Liver (tissue), 9 donors: ENCODE measurements around the gene OTUD3. TPM values are rescaled to one million over a fixed set of nuclear protein-coding genes. Genes with fewer than 3 reads are reported as not detected.

Source experiments
- DNase-seq: peaks from one replicate; pipeline ENCODE4 v3.0.0-alpha.2; 2017; ENCODE audit warnings: low spot score
- H3K27ac ChIP-seq, 2 donors: one replicate each; pipeline ENCODE4 v1.7.0; 2013; ENCODE audit warnings: inconsistent platforms in 2 of 2, low read length in 2 of 2, control low read depth in 1 of 2, low read depth in 1 of 2, mild to moderate bottlenecking in 1 of 2
- H3K27me3 ChIP-seq, 4 donors: one replicate each; pipeline versions ENCODE4 v1.6.1 to v1.7.0; 2013; ENCODE audit warnings: low read length in 3 of 4, inconsistent platforms in 1 of 4, mild to moderate bottlenecking in 1 of 4, moderate library complexity in 1 of 4; ENCODE audit not compliant: control insufficient read depth in 4 of 4, insufficient read depth in 4 of 4
- H3K36me3 ChIP-seq, 4 donors: one replicate each; pipeline versions ENCODE4 v1.6.1 to v1.7.0; 2013; ENCODE audit warnings: low read length in 3 of 4, mild to moderate bottlenecking in 3 of 4, low read depth in 1 of 4, moderate library complexity in 1 of 4; ENCODE audit not compliant: control insufficient read depth in 4 of 4, insufficient read depth in 3 of 4
- H3K4me1 ChIP-seq, 4 donors: one replicate each; pipeline versions ENCODE4 v1.6.1 to v1.7.0; 2013; ENCODE audit warnings: low read length in 3 of 4, mild to moderate bottlenecking in 3 of 4, moderate library complexity in 1 of 4; ENCODE audit not compliant: control insufficient read depth in 4 of 4, insufficient read depth in 4 of 4
- H3K4me3 ChIP-seq, 3 donors: one replicate each; pipeline versions ENCODE4 v1.6.1 to v1.7.0; 2013; ENCODE audit warnings: low read length in 3 of 3, control low read depth in 1 of 3, low read depth in 1 of 3, mild to moderate bottlenecking in 1 of 3
- H3K9ac ChIP-seq, 2 donors: one replicate each; pipeline ENCODE4 v1.7.0; 2013; ENCODE audit warnings: low read length in 2 of 2, mild to moderate bottlenecking in 2 of 2, moderate library complexity in 2 of 2, control low read depth in 1 of 2, low read depth in 1 of 2
- H3K9me3 ChIP-seq, 4 donors: one replicate each; pipeline versions ENCODE4 v1.6.1 to v1.7.0; 2013; ENCODE audit warnings: low read length in 3 of 4; ENCODE audit not compliant: control insufficient read depth in 4 of 4
- ATF3 ChIP-seq: IDR thresholded peaks from 2 replicates; pipeline ENCODE4 v1.6.1; 2016; ENCODE audit warnings: antibody characterized with exemption
- CTCF ChIP-seq: fragments of 150-350 bp; IDR thresholded peaks from 2 replicates; pipeline ENCODE4 v1.5.1; 2017; ENCODE audit warnings: improper control_type of control experiment, low read depth, low read length; ENCODE audit not compliant: missing input control
- FOXA1 ChIP-seq: IDR thresholded peaks from 2 replicates; pipeline ENCODE4 v1.6.1; 2016; ENCODE audit warnings: antibody characterized with exemption
- GABPA ChIP-seq, 2 donors: IDR thresholded peaks in 1 of 2; conservative IDR thresholded peaks in 1 of 2; 2 replicates each; pipeline ENCODE4 v1.6.1; 2016; ENCODE audit warnings: antibody characterized with exemption in 2 of 2, mild to moderate bottlenecking in 1 of 2, moderate library complexity in 1 of 2
- HNF4G ChIP-seq: IDR thresholded peaks from 2 replicates; pipeline ENCODE4 v1.6.1; 2016; ENCODE audit warnings: antibody characterized with exemption
- JUND ChIP-seq, 2 donors: IDR thresholded peaks; 2 replicates each; pipeline ENCODE4 v1.6.1; 2016; ENCODE audit warnings: antibody characterized with exemption in 2 of 2
- NR2F2 ChIP-seq: IDR thresholded peaks from 2 replicates; pipeline ENCODE4 v1.6.1; 2016; ENCODE audit warnings: antibody characterized with exemption
- RAD21 ChIP-seq, 2 donors: IDR thresholded peaks; 2 replicates each; pipeline ENCODE4 v1.6.1; 2016; ENCODE audit warnings: antibody characterized with exemption in 2 of 2, mild to moderate bottlenecking in 2 of 2
- REST ChIP-seq: IDR thresholded peaks from 2 replicates; pipeline ENCODE4 v1.6.1; 2016; ENCODE audit warnings: antibody characterized with exemption, mild to moderate bottlenecking
- RXRA ChIP-seq, 2 donors: IDR thresholded peaks; 2 replicates each; pipeline ENCODE4 v1.6.1; 2017 to 2018; ENCODE audit warnings: antibody characterized with exemption in 2 of 2, mild to moderate bottlenecking in 1 of 2
- SP1 ChIP-seq: IDR thresholded peaks from 2 replicates; pipeline ENCODE4 v1.6.1; 2018; ENCODE audit warnings: antibody characterized with exemption, mild to moderate bottlenecking
- TAF1 ChIP-seq: conservative IDR thresholded peaks from 2 replicates; pipeline ENCODE4 v1.6.1; 2016; ENCODE audit warnings: antibody characterized with exemption, mild to moderate bottlenecking
- YY1 ChIP-seq: IDR thresholded peaks from 2 replicates; pipeline ENCODE4 v1.6.1; 2016; ENCODE audit warnings: antibody characterized with exemption, mild to moderate bottlenecking
- ZBTB33 ChIP-seq: IDR thresholded peaks from 2 replicates; pipeline ENCODE4 v1.6.1; 2016; ENCODE audit warnings: antibody characterized with exemption
- WGBS: extraction: QIAGEN DNeasy Blood & Tissue Kit; methylation state at CpG from one replicate; pipeline ENCODE4 v1.1.7; 2013; 5-methylcytosine and 5-hydroxymethylcytosine counted together
- polyA plus RNA-seq, 2 donors: library from polyadenylated mRNA; stranded (reverse) in 1 of 2; unstranded in 1 of 2; fragments of 200-250 nt in 1 of 2; fragments of >200 nt in 1 of 2; fragmentation: Nextera tagmentation in 1 of 2; extraction: Ambion mirVana in 1 of 2; gene quantifications; one replicate each; pipeline versions ENCODE4 v1.2.1 to v1.2.3, GENCODE V29; 2013 to 2015
- total RNA-seq, 2 donors: library from RNA; depleted of rRNA; stranded (reverse); fragments of >200 nt; gene quantifications; one replicate each; pipeline ENCODE4 v1.2.3, GENCODE V29; 2014
- donor health status: healthy.
- donor health status: healthy.
- donor health status: healthy.
- donor health status: healthy.
- donor health status: healthy.

OTUD3 gene
- total and polyA plus RNA-seq, 4 donors, result 0.36 to 4.0 (median 2.1) TPM

- no peak for DNase-seq
- no peaks in the 10 kb centered on the region for H3K9me3 ChIP-seq
- no peaks in the 10 kb centered on the region for H3K4me1 ChIP-seq
- no peak within 1 kb of the TSS for H3K27ac ChIP-seq
- 66% methylated on average over 14 of the region's 14 CpGs for WGBS
- no peaks in the 10 kb centered on the region for H3K27me3 ChIP-seq
- H3K36me3 ChIP-seq, result no peaks in the 10 kb centered on the region
- no peak within 1 kb of the TSS for H3K4me3 ChIP-seq
- TF ChIP-seq ATF3 (no peak), NR2F2 (no peak), RXRA (IDR thresholded peaks at IDR 0.05) (no peak), RAD21 (IDR thresholded peaks at IDR 0.05) (no peak)
- no peak within 1 kb of the TSS for H3K9ac ChIP-seq
These were observed 41.1 kb downstream of the OTUD3 start, which contains the start of gene PLA2G2E for GRCh38 chr1:19923137-19923952. Gene PLA2G2E (minus strand): TSS chr1:19923617. CDS start chr1:19923559, 58 bp downstream.

- Histone ChIP-seq H3K36me3 (no peaks in the 10 kb centered on the region), H3K4me3 (no peak overlapping the region), H3K9me3 (no peaks in the 10 kb centered on the region), H3K4me1 (no peaks in the 10 kb centered on the region), H3K27ac (no peak overlapping the region), H3K27me3 (no peaks in the 10 kb centered on the region), H3K9ac (no peak overlapping the region)
- no peak for DNase-seq
- TF ChIP-seq YY1 (no peak), FOXA1 (no peak), SP1 (no peak), HNF4G (no peak), RXRA (IDR thresholded peaks at IDR 0.05) (no peak), JUND (IDR thresholded peaks at IDR 0.05) (no peak), RAD21 (IDR thresholded peaks at IDR 0.05) (no peak), CTCF (no peak), ZBTB33 (no peak), GABPA (IDR thresholded peaks at IDR 0.05 in 1 of 2, conservative IDR thresholded peaks at IDR 0.05 in 1 of 2) (no peak), REST (no peak), TAF1 (no peak)
- 66% methylated on average over 13 of the region's 13 CpGs for WGBS
These were observed 41.8 kb downstream of the OTUD3 start for GRCh38 chr1:19923953-19924346.
